ENCODE results near the gene TXNRD2. TPM values are rescaled to one million over a fixed set of nuclear protein-coding genes. Genes with fewer than 3 reads are reported as not detected.

TXNRD2 gene
- total RNA-seq, 1 donor from 2014 or later, result 25.7 TPM

- Mint-ChIP-seq H3K4me3 (ENCODE audit: unreplicated experiment) (no peak overlapping the region), H3K27me3 (ENCODE audit: low read depth, unreplicated experiment) (peaks cover 6% of the 10 kb centered on the region), H3K9me3 (ENCODE audit: unreplicated experiment) (peaks cover 6% of the 10 kb centered on the region), H3K4me1 (ENCODE audit: low read depth, unreplicated experiment) (no peaks in the 10 kb centered on the region), H3K36me3 (ENCODE audit: low read depth, unreplicated experiment) (peaks cover 29% of the 10 kb centered on the region), H3K27ac (ENCODE audit: unreplicated experiment) (no peak overlapping the region)
- no peak overlapping the region for H3K4me2 ChIP-seq (ENCODE audit: low read length)
- H3K9me3 ChIP-seq (ENCODE audit: insufficient read depth, low read depth, low read length), result no peaks in the 10 kb centered on the region
- H3K9ac ChIP-seq (ENCODE audit: low read length), result no peak overlapping the region
- H3K4me1 ChIP-seq (ENCODE audit: insufficient read depth, low read length), result no peaks in the 10 kb centered on the region
- DNase-seq (ENCODE audit: low read depth) (no peak), FAIRE-seq (no peak)
- no peak overlapping the region for H3K27ac ChIP-seq (ENCODE audit: low read depth, low read length)
- no peak overlapping the region for H3K4me3 ChIP-seq (ENCODE audit: insufficient read depth, low read depth, low read length)
- H2AFZ ChIP-seq (ENCODE audit: low read depth, low read length), result no peak overlapping the region
- peaks cover 3% of the 10 kb centered on the region for H3K36me3 ChIP-seq (ENCODE audit: insufficient read depth, low read length)
- no peaks in the 10 kb centered on the region for H4K20me1 ChIP-seq (ENCODE audit: insufficient read depth, low read length)
- no peak for TF ChIP-seq EZH2 (IDR thresholded peaks at IDR 0.05; ENCODE audit: insufficient read depth, low read length)
- H3K27me3 ChIP-seq (ENCODE audit: insufficient read depth, low read length), result no peaks in the 10 kb centered on the region
- no peaks in the 10 kb centered on the region for H3K79me2 ChIP-seq (ENCODE audit: insufficient read depth, low read length)
These were observed 24.7 kb downstream of the TXNRD2 start for GRCh38 chr22:19916941-19917340.

- no peaks in the 10 kb centered on the region for H3K9me3 ChIP-seq (ENCODE audit: insufficient read depth, low read depth, low read length)
- Mint-ChIP-seq H3K27ac (ENCODE audit: unreplicated experiment) (no peak overlapping the region), H3K27me3 (ENCODE audit: low read depth, unreplicated experiment) (peaks cover 9% of the 10 kb centered on the region), H3K9me3 (ENCODE audit: unreplicated experiment) (peaks cover 6% of the 10 kb centered on the region), H3K4me1 (ENCODE audit: low read depth, unreplicated experiment) (no peaks in the 10 kb centered on the region), H3K4me3 (ENCODE audit: unreplicated experiment) (no peak overlapping the region), H3K36me3 (ENCODE audit: low read depth, unreplicated experiment) (peaks cover 29% of the 10 kb centered on the region)
- no peak overlapping the region for H3K9ac ChIP-seq (ENCODE audit: low read length)
- H3K79me2 ChIP-seq (ENCODE audit: insufficient read depth, low read length), result no peaks in the 10 kb centered on the region
- H3K27ac ChIP-seq (ENCODE audit: low read depth, low read length), result no peak overlapping the region
- no peak overlapping the region for H3K4me2 ChIP-seq (ENCODE audit: low read length)
- FAIRE-seq (no peak), DNase-seq (ENCODE audit: low read depth) (no peak)
- no peak for TF ChIP-seq CTCF (IDR thresholded peaks at IDR 0.05; ENCODE audit: insufficient read depth, low read depth, low read length)
- H4K20me1 ChIP-seq (ENCODE audit: insufficient read depth, low read length), result no peaks in the 10 kb centered on the region
- H2AFZ ChIP-seq (ENCODE audit: low read depth, low read length), result no peak overlapping the region
- H3K36me3 ChIP-seq (ENCODE audit: insufficient read depth, low read length), result peaks cover 3% of the 10 kb centered on the region
- H3K4me3 ChIP-seq (ENCODE audit: insufficient read depth, low read depth, low read length), result no peak overlapping the region
- H3K4me1 ChIP-seq (ENCODE audit: insufficient read depth, low read length), result no peaks in the 10 kb centered on the region
- no peaks in the 10 kb centered on the region for H3K27me3 ChIP-seq (ENCODE audit: insufficient read depth, low read length)
These were observed 25.6 kb downstream of the TXNRD2 start for GRCh38 chr22:19916006-19916405.

- Mint-ChIP-seq H3K27me3 (ENCODE audit: low read depth, unreplicated experiment) (peaks cover 6% of the 10 kb centered on the region), H3K27ac (ENCODE audit: unreplicated experiment) (no peak overlapping the region), H3K9me3 (ENCODE audit: unreplicated experiment) (peaks cover 6% of the 10 kb centered on the region), H3K4me1 (ENCODE audit: low read depth, unreplicated experiment) (no peaks in the 10 kb centered on the region), H3K4me3 (ENCODE audit: unreplicated experiment) (no peak overlapping the region), H3K36me3 (ENCODE audit: low read depth, unreplicated experiment) (peaks cover 29% of the 10 kb centered on the region)
- Histone ChIP-seq H4K20me1 (ENCODE audit: insufficient read depth, low read length) (no peaks in the 10 kb centered on the region), H3K27ac (ENCODE audit: low read depth, low read length) (no peak overlapping the region), H3K4me3 (ENCODE audit: insufficient read depth, low read depth, low read length) (no peak overlapping the region), H3K9me3 (ENCODE audit: insufficient read depth, low read depth, low read length) (no peaks in the 10 kb centered on the region), H2AFZ (ENCODE audit: low read depth, low read length) (no peak overlapping the region), H3K36me3 (ENCODE audit: insufficient read depth, low read length) (peaks cover 3% of the 10 kb centered on the region), H3K27me3 (ENCODE audit: insufficient read depth, low read length) (no peaks in the 10 kb centered on the region), H3K4me1 (ENCODE audit: insufficient read depth, low read length) (no peaks in the 10 kb centered on the region), H3K9ac (ENCODE audit: low read length) (no peak overlapping the region), H3K79me2 (ENCODE audit: insufficient read depth, low read length) (no peaks in the 10 kb centered on the region), H3K4me2 (ENCODE audit: low read length) (no peak overlapping the region)
- FAIRE-seq, result no peak
- TF ChIP-seq CTCF (IDR thresholded peaks at IDR 0.05; ENCODE audit: insufficient read depth, low read depth, low read length) (no peak), EZH2 (IDR thresholded peaks at IDR 0.05; ENCODE audit: insufficient read depth, low read length) (no peak)
- no peak for DNase-seq (ENCODE audit: low read depth)
These were observed 26.2 kb downstream of the TXNRD2 start for GRCh38 chr22:19915287-19915954.
